ENCODE results near the gene FAM3C. TPM values are rescaled to one million over a fixed set of nuclear protein-coding genes. Genes with fewer than 3 reads are reported as not detected.

Gene FAM3C
- total and polyA plus RNA-seq, 7 donors, result 16.0 to 26.1 (median 17.7) TPM

- Histone ChIP-seq H3K27me3 (ENCODE audit: insufficient read depth in 3 of 3, low read length in 2 of 3) (peaks cover 0 to 2% (median 0%) of the 10 kb centered on the region in 3 donors), H3K4me3 (no peak overlapping the region), H3K4me1 (no peaks in the 10 kb centered on the region), H3K36me3 (ENCODE audit: insufficient read depth in 1 of 2, low read depth in 1 of 2) (no peaks in the 10 kb centered on the region), H3K9me3 (no peaks in the 10 kb centered on the region), H3K27ac (no peak overlapping the region)
- no peak for TF ChIP-seq CTCF (IDR thresholded peaks at IDR 0.05)
- intact Hi-C loops (cut with DNase I), result no loop called here
- ATAC-seq (no peak), DNase-seq (no peak)
- WGBS, 3 donors, result 64 to 82% (median 66%) methylated on average over 3 of the region's 3 CpGs
Observed at GRCh38 chr7:121420976-121421375, 24.9 kb upstream of the FAM3C start.

GRCh38 chr7:121419201-121420148 lies 23.4 kb upstream of the FAM3C start:
- WGBS, 3 donors, result 57 to 81% (median 78%) methylated on average over 6 of the region's 6 CpGs
- intact Hi-C loops (cut with DNase I), result no loop called here
- H3K4me3 ChIP-seq, result no peak overlapping the region
- ATAC-seq (no peak), DNase-seq (no peak)
- no peak for TF ChIP-seq CTCF (IDR thresholded peaks at IDR 0.05)
- H3K4me1 ChIP-seq, result no peaks in the 10 kb centered on the region
- H3K36me3 ChIP-seq (ENCODE audit: insufficient read depth in 1 of 2, low read depth in 1 of 2), result no peaks in the 10 kb centered on the region
- no peak overlapping the region for H3K27ac ChIP-seq
- H3K27me3 ChIP-seq (ENCODE audit: insufficient read depth in 3 of 3, low read length in 2 of 3), result peaks cover 0 to 2% (median 0%) of the 10 kb centered on the region in 3 donors
- H3K9me3 ChIP-seq, result no peaks in the 10 kb centered on the region

- DNase-seq (no peak), ATAC-seq (no peak)
- intact Hi-C loops (cut with DNase I), result no loop called here
- Histone ChIP-seq H3K36me3 (ENCODE audit: insufficient read depth in 1 of 2, low read depth in 1 of 2) (no peaks in the 10 kb centered on the region), H3K9me3 (no peaks in the 10 kb centered on the region), H3K27ac (no peak overlapping the region), H3K4me3 (no peak overlapping the region), H3K27me3 (ENCODE audit: insufficient read depth in 3 of 3, low read length in 2 of 3) (peaks cover 0 to 4% (median 0%) of the 10 kb centered on the region in 3 donors), H3K4me1 (no peaks in the 10 kb centered on the region)
- 59 to 72% (median 61%) methylated on average over 1 of the region's 1 CpG for WGBS, 3 donors
- no peak for TF ChIP-seq CTCF (IDR thresholded peaks at IDR 0.05)
Observed at GRCh38 chr7:121416533-121416932, 20.4 kb upstream of the FAM3C start.

- H3K9me3 ChIP-seq, result no peaks in the 10 kb centered on the region
- no peaks in the 10 kb centered on the region for H3K36me3 ChIP-seq (ENCODE audit: insufficient read depth in 1 of 2, low read depth in 1 of 2)
- ATAC-seq, result no peak
- H3K27me3 ChIP-seq (ENCODE audit: insufficient read depth in 3 of 3, low read length in 2 of 3), result peaks cover 0 to 5% (median 0%) of the 10 kb centered on the region in 3 donors
- TF ChIP-seq CTCF (IDR thresholded peaks at IDR 0.05), result no peak
- H3K4me1 ChIP-seq, result no peaks in the 10 kb centered on the region
- intact Hi-C loops (cut with DNase I), result no loop called here
- DNase-seq, result no peak
- H3K4me3 ChIP-seq, result no peak overlapping the region
- no peak overlapping the region for H3K27ac ChIP-seq
- WGBS, 3 donors, result 85 to 95% (median 94%) methylated on average over 1 of the region's 1 CpG
Observed at GRCh38 chr7:121414436-121414835, 18.3 kb upstream of the FAM3C start.

Data from psoas muscle (tissue), 8 donors.